Endothelial cell of umbilical vein (primary cell): ENCODE measurements around the gene SRRM2. TPM values are rescaled to one million over a fixed set of nuclear protein-coding genes. Genes with fewer than 3 reads are reported as not detected.
A peak's percentile ranks its signal among the peaks of the same experiment; 100 is the strongest.

ENCODE experiments used
- BruUV-seq: library from RNA; stranded (reverse); fragments of 400-500 nt; replicated peaks from 2 replicates; lab custom pipeline; 2021; lab: Mats Ljungman, UMichigan
- CTCF ChIA-PET: fragments of 300-600, 350-600 bp; sonication (Branson Sonifier 250); formaldehyde crosslinking; loops from one replicate; lab custom pipeline; 2021; ENCODE audit warnings: antibody characterized with exemption, inconsistent platforms; lab: Charles Lee
- POLR2A ChIA-PET: fragments of 300-600, 350-600 bp; sonication (Branson Sonifier 250); formaldehyde crosslinking; loops from one replicate; lab custom pipeline; 2021; ENCODE audit warnings: antibody characterized with exemption, inconsistent platforms; lab: Charles Lee
- DNase-seq: peaks from one replicate; pipeline ENCODE4 v3.0.0-alpha.2; 2011; ENCODE audit warnings: low read depth, low spot score
- FAIRE-seq: peaks from 2 replicates; lab custom pipeline; 2011; peaks lifted over from hg19 to GRCh38; lab: Jason Lieb, UNC
- H2AFZ ChIP-seq: 2 replicates; pipeline ENCODE4 v1.6.0; 2012; ENCODE audit warnings: low read depth, low read length, control low read depth, inconsistent platforms
- H3K27ac ChIP-seq: 2 replicates; pipeline ENCODE4 v1.5.1; 2011; ENCODE audit warnings: low read depth, mild to moderate bottlenecking, control low read depth, low read length, moderate library complexity; ENCODE audit not compliant: insufficient read depth
- H3K27me3 ChIP-seq, 2 experiments: 2 replicates each; pipeline versions ENCODE4 v1.6.0 to v1.6.1; 2011; ENCODE audit warnings: low read length in 2 of 2, mixed read lengths in 1 of 2; ENCODE audit not compliant: control insufficient read depth in 2 of 2, insufficient read depth in 2 of 2
- H3K36me3 ChIP-seq, 2 experiments: 2 replicates in 1 of 2; 3 replicates in 1 of 2; pipeline ENCODE4 v1.5.1; 2011; ENCODE audit warnings: low read length in 2 of 2, mild to moderate bottlenecking in 1 of 2, moderate library complexity in 1 of 2; ENCODE audit not compliant: control insufficient read depth in 2 of 2, insufficient read depth in 2 of 2; ENCODE audit errors: extremely low read depth in 1 of 2
- H3K4me1 ChIP-seq: 3 replicates; pipeline ENCODE4 v1.5.1; 2011; ENCODE audit warnings: mild to moderate bottlenecking, low read length; ENCODE audit not compliant: control insufficient read depth, insufficient read depth; ENCODE audit errors: extremely low read depth
- H3K4me2 ChIP-seq: 2 replicates; pipeline ENCODE4 v1.6.1; 2011; ENCODE audit warnings: low read length, control low read depth, mixed read lengths; ENCODE audit not compliant: insufficient read depth
- H3K4me3 ChIP-seq, 3 experiments: fragments of 200-600 bp in 1 of 3; sonication (generic), shearing (Covaris generic) in 1 of 3; replicated peaks in 1 of 3; 2 replicates each; pipeline ENCODE4 v1.5.1; 2011 to 2016; ENCODE audit warnings: control low read depth in 3 of 3, low read length in 3 of 3, mild to moderate bottlenecking in 2 of 3, inconsistent platforms in 1 of 3, low read depth in 1 of 3, moderate library complexity in 1 of 3; ENCODE audit not compliant: insufficient read depth in 1 of 3
- H3K79me2 ChIP-seq: 2 replicates; pipeline ENCODE4 v1.6.0; 2012; ENCODE audit warnings: low read length, inconsistent platforms; ENCODE audit not compliant: control insufficient read depth, insufficient read depth
- H3K9ac ChIP-seq: replicated peaks from 2 replicates; pipeline ENCODE3; 2011; ENCODE audit warnings: low read length, control low read depth; ENCODE audit not compliant: insufficient read depth; ENCODE audit errors: extremely low read depth
- H3K9me1 ChIP-seq: replicated peaks from 3 replicates; pipeline ENCODE4 v1.6.0; 2011; ENCODE audit warnings: mild to moderate bottlenecking, low read length; ENCODE audit not compliant: control insufficient read depth, insufficient read depth; ENCODE audit errors: extremely low read depth
- H3K9me3 ChIP-seq: replicated peaks from 2 replicates; pipeline ENCODE4 v1.5.1; 2012; ENCODE audit warnings: low read length, inconsistent platforms; ENCODE audit not compliant: control insufficient read depth, insufficient read depth
- H4K20me1 ChIP-seq: replicated peaks from 2 replicates; pipeline ENCODE3; 2011; ENCODE audit warnings: mild to moderate bottlenecking, low read length; ENCODE audit not compliant: control insufficient read depth, insufficient read depth; ENCODE audit errors: extremely low read depth
- CTCF ChIP-seq, 2 donors: IDR thresholded peaks; 1 replicate in 1 of 2; 2 replicates in 1 of 2; pipeline ENCODE4 v1.5.1; 2011; ENCODE audit warnings: low read length in 2 of 2, mild to moderate bottlenecking in 2 of 2, moderate library complexity in 2 of 2, control low read depth in 1 of 2, inconsistent platforms in 1 of 2, low read depth in 1 of 2; ENCODE audit not compliant: insufficient read depth in 1 of 2; ENCODE audit errors: extremely low read depth in 1 of 2
- EZH2 ChIP-seq: IDR thresholded peaks from 2 replicates; pipeline ENCODE4 v1.6.1; 2012; ENCODE audit warnings: borderline replicate concordance, low read depth, mild to moderate bottlenecking, moderate library complexity, low read length, inconsistent platforms; ENCODE audit not compliant: severe bottlenecking
- FOS ChIP-seq: IDR thresholded peaks from 2 replicates; pipeline ENCODE4 v1.6.1; 2011; ENCODE audit warnings: mild to moderate bottlenecking, low read length, moderate library complexity, borderline replicate concordance; ENCODE audit not compliant: insufficient read depth
- GATA2 ChIP-seq: IDR thresholded peaks from 2 replicates; pipeline ENCODE4 v1.7.0; 2011; ENCODE audit warnings: low read depth, mild to moderate bottlenecking, moderate library complexity, mixed read lengths, low read length; ENCODE audit not compliant: insufficient read length, insufficient read depth
- JUN ChIP-seq: IDR thresholded peaks from 2 replicates; pipeline ENCODE4 v1.6.1; 2011; ENCODE audit warnings: borderline replicate concordance, low read depth; ENCODE audit not compliant: insufficient read length, insufficient read depth
- MAX ChIP-seq: IDR thresholded peaks from 2 replicates; pipeline ENCODE4 v1.6.1; 2011; ENCODE audit not compliant: insufficient read depth, insufficient read length
- MYC ChIP-seq: IDR thresholded peaks from one replicate; pipeline ENCODE4 v1.6.1; 2011; ENCODE audit warnings: mild to moderate bottlenecking, low read depth, low read length
- POLR2A ChIP-seq: IDR thresholded peaks from 2 replicates; pipeline ENCODE4 v1.6.1; 2012; ENCODE audit warnings: low read depth, mild to moderate bottlenecking, control low read depth, low read length
- POLR2AphosphoS5 ChIP-seq: IDR thresholded peaks from 2 replicates; pipeline ENCODE4 v1.6.1; 2012; ENCODE audit warnings: low read depth, mild to moderate bottlenecking, control low read depth, low read length, moderate library complexity; ENCODE audit not compliant: insufficient read depth
- dilution Hi-C: fragments of 300-500 bp; cut with MboI; formaldehyde crosslinking; loops from one replicate; pipeline ENCODE4 v1.15.0; 2019; ENCODE audit warnings: low sequenced_read_pairs; ENCODE audit not compliant: extremely low pct_ligation_motif_present
- intact Hi-C: fragments of 100-400 bp; cut with micrococcal nuclease; formaldehyde crosslinking; loops from one replicate; pipeline ENCODE4 v1.10.0; 2022
- polyA plus RNA-seq, 4 experiments: library from polyadenylated mRNA; depleted of rRNA in 3 of 4; stranded (reverse) in 3 of 4; unstranded in 1 of 4; fragments of >200 nt; gene quantifications; 2 replicates each; pipeline versions ENCODE4 v1.2.1 to v1.2.3, GENCODE V29; 2011 to 2012; ENCODE audit warnings: missing spikeins in 1 of 4
- total RNA-seq: library from RNA; stranded (reverse); gene quantifications from 2 replicates; pipeline ENCODE4 v1.2.3, GENCODE V29; 2021

SRRM2 gene
- total and polyA plus RNA-seq, 2 donors (not counting 3 experiments of a cell fraction or from before 2014, with no cell fraction given) = 270 to 483 TPM

DNA sequence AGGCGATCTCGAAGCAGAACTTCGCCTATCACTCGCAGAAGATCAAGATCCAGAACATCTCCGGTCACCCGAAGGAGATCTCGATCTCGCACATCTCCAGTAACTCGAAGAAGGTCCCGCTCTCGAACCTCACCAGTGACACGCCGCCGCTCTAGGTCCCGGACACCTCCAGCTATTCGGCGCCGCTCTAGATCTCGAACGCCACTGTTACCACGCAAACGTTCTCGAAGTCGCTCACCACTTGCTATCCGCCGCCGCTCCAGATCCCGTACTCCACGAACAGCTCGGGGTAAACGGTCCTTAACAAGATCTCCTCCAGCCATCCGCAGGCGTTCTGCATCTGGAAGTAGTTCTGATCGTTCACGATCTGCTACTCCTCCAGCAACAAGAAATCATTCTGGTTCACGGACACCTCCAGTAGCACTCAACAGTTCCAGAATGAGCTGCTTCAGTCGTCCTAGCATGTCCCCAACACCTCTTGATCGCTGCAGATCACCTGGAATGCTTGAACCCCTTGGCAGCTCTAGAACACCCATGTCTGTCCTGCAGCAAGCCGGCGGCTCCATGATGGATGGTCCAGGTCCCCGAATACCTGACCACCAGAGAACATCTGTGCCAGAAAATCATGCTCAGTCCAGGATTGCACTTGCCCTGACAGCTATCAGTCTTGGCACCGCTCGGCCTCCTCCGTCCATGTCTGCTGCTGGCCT, 14.1 kb downstream of the SRRM2 start:
- intact Hi-C loops (no loop called here), dilution Hi-C loops (no loop called here)
- CTCF ChIA-PET = interaction anchor here (1.2 kb wide), 1 partner anchor 8 kb away, joined by 3 read pairs; no protein-coding TSS in a partner anchor

More for the DNA sequence above, 14.1 kb downstream of the SRRM2 start:
- FAIRE-seq (no peak), DNase-seq (no peak)
- Histone ChIP-seq H3K9me1 (no peaks in the 10 kb centered on the region), H4K20me1 (no peaks in the 10 kb centered on the region), H2AFZ (no peak overlapping the region), H3K27me3 (no peaks in the 10 kb centered on the region), H3K9ac (no peak overlapping the region), H3K4me3 (no peak overlapping the region), H3K36me3 (peaks cover 67 to 90% of the 10 kb centered on the region in 2 experiments), H3K4me1 (no peaks in the 10 kb centered on the region), H3K27ac (no peak overlapping the region), H3K4me2 (no peak overlapping the region), H3K79me2 (peaks cover 68% of the 10 kb centered on the region), H3K9me3 (no peaks in the 10 kb centered on the region)
- TSS peak; percentile 0 for BruUV-seq
- POLR2A ChIA-PET = no interaction called here
- TF ChIP-seq FOS (no peak), MAX (no peak), MYC (no peak), JUN (no peak), EZH2 (no peak), CTCF (IDR thresholded peaks at IDR 0.05; ENCODE audit: extremely low read depth in 1 of 2, insufficient read depth in 1 of 2, low read depth in 1 of 2, low read length in 2 of 2) (no peak), GATA2 (no peak), POLR2AphosphoS5 (no peak), POLR2A (no peak)
